NCI-H2196 treated with DMSO at 0.1 percent for 48 hours (cell line): ENCODE results near the gene PAXIP1.

ENCODE experiments used
- DNase-seq: peaks from one replicate; lab custom pipeline; 2025; ENCODE audit not compliant: unreplicated experiment; lab: John Stamatoyannopoulos, UW

The PAXIP1 gene

DNA sequence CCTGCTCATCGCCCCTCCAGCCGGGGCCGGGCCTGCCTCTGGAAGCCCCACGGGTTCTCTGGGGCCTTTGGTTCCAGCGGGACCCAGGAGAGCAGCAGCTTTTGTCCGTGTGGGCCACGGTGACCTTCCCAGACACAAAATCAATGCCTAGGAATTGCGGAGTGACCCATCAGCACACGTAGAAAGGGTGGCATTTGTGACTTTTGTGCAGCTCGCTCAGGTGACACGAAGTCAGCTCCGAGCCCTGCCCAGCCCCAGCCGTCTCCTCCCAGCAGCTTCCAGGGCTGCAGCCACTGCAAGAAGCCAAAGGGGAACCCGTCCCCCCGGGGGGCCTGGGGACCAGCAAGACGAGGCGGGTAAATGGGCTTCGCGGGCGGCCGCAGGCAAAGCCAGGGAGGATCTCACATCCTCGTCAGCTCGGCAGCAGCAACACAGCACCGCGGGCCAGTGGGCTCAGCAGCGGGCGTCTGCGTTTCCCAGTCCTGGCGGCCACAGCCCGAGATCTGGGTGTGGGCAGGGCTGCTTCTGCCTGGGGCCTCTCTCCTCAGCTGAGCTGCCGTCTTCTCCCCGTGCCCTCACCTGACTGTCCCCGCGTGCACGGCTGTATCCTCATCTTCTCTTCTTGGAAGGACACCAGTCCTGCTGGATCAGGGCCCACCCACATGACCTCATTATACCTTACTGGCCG, 88.5 kb downstream of the PAXIP1 start:
- DNase-seq: no peak

DNA sequence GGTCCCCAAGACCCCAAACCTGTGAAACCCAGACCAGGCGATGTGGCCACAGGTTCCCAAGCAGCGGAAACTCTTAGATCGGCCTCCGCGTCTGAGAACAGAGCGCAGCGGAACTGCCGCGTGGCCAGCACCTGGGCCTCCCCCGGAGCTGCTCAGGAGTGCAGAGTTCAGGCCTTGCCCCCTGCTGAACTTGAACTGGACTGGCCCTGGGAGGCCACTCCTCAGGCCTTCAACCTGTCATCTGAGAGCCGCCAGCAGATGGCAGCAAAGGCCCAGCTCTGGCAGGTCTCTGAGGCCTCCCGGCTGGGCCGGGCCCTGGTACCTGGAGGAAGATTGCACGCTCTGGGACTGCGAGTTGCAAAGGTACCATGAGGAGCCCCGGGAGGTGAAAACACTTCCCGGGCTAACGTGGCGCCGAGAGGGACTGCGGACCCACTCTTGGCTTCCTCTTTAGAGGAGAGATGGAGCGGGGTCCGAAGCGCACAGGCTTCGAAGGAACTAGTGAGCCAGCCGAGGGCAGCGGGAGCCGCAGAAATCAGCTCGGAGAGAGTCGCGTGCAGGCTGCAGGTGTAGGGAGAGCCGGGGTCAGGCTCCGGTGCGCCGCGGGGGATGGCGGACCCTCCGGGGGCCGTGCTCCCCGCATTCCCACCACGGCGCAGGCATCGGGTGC, 89.2 kb downstream of the PAXIP1 start:
- peak; percentile 2 for DNase-seq

DNA sequence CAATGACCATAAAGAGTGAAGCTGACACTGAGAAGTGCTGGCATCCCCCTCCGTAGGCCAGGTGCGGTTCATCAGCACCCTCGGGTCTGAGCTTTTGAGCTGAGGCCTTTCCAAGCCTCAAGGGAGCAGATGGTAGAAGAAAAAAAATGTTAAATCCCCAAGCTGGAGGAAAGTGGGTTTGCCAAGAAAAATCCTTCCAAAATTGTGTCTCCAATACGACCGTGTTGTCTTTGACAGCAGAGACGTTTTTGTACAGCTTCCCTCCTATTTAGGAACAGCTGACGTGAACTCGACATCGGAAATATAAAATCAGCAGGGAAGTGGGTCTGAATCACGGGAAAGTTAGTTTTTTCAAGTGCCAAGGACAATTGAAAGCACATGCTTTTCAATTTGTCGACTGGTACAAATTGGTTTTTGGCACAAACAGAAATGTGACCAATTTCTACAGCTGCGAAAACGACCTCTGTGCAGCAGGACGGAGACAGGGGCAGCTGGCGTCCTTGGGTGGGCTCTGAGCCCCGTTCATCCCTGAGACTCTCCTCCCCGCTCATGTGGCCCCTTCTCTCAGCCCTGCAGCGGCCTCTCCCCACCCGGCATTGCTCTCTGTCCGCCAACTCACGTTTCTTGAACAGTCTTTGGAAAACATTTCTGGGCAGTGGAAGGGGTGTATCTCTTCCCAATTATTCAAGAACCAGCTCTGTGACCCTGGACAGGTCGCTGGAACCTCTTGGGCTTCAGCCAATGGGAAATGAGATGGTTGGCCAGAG, 89.9 kb downstream of the PAXIP1 start:
- DNase-seq: no peak

DNA sequence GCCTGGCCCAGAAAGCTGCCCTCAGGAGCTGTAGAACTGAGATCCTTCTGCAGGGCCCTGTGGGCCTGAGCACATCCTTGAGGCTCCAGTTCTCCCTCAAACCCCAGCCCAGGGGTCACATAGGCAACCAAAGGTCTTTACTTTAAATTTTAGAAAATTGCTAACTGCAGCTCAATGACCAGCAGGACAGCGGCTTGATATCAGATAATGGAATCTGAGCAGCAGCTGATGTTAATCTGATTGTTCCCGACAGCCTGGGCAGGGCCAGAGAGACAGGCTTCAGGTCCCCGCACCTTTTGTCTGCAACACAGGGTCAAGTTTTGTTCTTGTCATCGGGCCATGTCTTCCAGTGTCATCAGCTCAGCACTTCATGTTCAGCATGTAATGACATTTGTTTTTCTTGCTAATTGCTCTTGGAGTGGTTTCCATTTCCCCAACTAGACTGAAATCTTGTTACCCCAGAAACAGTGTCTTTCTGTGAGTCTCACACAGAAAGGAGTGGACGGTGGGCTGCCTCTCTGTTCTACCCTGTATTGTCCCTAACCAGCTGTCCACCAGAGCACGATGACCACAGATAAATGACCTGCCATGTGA, 91.0 kb downstream of the PAXIP1 start:
- no peak for DNase-seq

- DNase-seq: no peak
Observed at GRCh38 chr7:154911411-154911810, 91.5 kb downstream of the PAXIP1 start.

GRCh38 chr7:154910977-154911376, 91.9 kb downstream of the PAXIP1 start:
- DNase-seq: no peak

DNA sequence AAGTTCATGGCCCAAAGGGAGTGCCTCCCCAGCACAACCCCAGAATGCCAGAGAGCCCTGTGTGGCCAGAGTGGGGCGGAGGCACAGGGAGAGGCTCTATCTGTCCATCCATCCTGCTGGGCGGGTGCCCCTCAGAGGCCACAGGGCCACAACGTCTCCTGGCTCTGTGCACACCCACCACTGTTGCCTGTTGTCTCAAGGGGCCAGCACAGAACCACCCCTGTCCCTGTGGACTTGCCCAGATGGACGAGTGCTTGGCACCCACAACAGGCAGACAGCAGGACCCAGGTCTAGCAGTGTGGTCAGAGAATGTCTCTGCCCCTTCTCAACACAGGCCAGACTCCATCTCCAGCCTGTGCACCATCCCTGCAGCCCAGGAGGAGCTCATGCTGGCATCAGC, 92.8 kb downstream of the PAXIP1 start:
- no peak for DNase-seq

- DNase-seq: no peak
Observed at GRCh38 chr7:154909241-154910105, 93.5 kb downstream of the PAXIP1 start.

DNA sequence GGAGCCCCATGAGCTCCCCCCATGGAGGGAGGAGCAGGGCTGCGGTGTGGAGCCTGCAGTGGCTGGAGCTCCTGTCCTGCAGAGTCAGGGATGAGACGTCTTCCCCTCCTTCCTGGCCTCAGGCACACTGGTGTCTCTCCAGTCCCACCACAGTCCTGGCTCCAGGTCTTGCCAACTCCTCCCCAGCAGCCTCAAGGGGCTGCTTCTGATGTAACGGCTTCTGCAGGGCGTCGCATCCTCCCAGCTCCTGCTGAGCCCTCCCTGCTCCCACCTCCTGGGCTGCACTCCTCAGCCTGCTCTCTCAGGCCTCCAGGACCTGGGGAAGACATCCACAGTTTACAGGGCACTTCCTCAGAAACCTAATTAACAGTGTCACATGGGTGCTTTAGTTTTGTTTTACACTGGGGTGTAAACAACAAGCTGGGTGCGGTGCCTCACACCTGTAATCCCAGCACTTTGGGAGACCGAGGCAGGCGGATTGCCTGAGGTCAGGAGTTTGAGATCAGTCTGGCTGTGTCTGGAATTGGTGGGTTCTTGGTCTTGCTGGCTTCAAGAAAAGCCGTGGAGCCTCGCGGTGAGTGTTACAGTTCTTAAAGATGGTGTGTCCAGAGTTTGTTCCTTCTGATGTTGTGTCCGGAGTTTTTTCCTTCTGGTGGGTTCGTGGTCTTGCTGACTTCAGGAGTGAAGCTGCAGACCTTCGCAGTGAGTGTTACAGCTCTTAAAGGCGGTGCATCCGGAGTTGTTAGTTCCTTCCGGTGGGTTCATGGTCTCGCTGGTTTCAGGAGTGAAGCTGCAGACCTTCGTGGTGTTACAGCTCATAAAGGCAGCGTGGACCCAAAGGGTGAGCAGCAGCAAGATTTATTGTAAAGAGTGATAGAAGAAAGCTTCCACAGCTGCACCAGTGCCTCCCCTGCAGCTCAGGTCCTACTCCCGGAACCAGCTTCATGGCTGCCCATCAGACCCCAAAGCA, 95.0 kb downstream of the PAXIP1 start:
- no peak for DNase-seq

- DNase-seq: no peak
Observed at GRCh38 chr7:154906736-154907355, 96.1 kb downstream of the PAXIP1 start.

DNA sequence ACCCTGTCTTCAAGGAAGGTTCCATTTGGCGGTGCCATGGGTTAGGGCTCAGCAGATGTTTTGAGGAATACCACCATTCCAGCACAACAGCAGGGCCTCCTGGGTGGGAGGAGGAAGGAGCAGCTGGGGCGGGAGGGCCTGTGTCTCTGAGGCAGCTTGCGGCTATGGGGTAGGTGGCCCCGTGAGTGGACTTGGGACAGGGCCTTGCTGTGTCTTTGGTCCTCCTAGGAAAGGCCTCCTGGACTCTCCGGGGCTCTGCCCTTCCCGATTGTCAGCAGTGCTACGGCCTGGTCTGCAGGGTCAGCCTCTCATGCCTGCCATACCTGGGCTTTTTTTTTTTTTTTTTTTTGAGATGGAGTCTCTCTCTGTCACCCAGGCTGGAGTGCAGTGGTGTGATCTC, 96.7 kb downstream of the PAXIP1 start:
- DNase-seq: no peak

DNA sequence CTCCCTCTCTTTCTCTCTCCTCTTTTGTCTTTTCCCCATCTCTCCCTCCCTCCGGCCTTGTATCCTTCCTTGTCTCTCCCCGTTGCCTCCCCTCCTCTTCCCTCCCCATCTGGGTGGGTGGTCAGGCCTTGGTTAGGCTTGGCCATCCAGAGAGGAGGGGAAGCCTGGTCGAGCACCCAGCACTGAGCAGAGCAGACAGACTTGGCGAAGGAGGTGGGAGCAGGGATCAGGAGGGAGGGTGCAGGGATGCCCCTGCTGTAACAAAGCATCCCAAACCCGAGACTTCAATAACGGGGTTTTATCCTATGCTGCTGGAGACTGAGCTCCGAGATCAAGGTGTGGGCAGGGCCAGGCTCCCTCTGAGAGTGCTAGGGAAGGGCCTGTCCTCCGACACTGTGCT, 97.3 kb downstream of the PAXIP1 start:
- no peak for DNase-seq

DNA sequence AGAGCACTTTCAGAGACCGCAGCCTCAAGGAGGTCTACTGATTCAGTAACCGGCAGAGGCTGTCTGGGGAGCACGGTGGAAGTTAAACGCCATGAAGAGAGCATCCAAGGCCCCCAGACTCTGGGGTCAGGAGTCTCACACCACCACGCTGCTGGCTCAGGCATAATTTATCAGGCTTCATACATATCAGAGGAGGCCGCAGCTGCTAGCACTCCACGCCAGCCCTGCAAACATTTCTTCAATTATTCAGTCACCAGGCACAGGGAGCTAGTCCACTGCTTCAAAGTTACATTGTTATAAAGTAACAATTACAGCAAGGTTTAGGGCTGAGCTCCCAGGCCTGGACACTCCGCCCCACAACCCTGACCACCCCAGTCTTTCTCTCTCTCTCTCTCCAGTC, 97.8 kb downstream of the PAXIP1 start:
- no peak for DNase-seq

GRCh38 chr7:154903083-154903731, 99.7 kb downstream of the PAXIP1 start:
- DNase-seq: no peak

- DNase-seq: no peak
Observed at GRCh38 chr7:154902600-154903082, 100.3 kb downstream of the PAXIP1 start.

- no peak for DNase-seq
Observed at GRCh38 chr7:154899862-154900261, 103.1 kb downstream of the PAXIP1 start.

- no peak for DNase-seq
Observed at GRCh38 chr7:154898973-154899855, 103.7 kb downstream of the PAXIP1 start.

DNA sequence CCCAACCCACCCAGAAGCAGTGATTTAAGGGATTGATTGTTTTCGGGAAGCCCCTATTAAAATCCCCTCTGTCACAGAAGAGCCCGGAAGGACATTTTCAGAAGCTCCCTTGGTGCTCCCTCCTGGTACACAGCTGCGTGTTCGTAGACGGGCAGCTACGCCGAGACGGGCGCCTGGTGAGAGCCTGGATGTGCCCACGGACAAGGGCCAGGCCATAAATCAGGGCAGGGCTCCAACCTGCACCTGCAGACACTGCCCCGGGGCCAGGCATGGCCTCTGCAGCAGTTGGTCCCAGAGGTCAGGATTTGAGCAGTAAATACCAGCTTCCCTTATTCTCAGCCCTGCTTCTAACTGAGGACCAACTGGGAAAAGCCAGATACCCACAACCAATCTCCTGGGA, 106.8 kb downstream of the PAXIP1 start:
- DNase-seq: no peak
